GM23248 (cell line): ENCODE measurements around the gene MSL1. TPM values are rescaled to one million over a fixed set of nuclear protein-coding genes. Genes with fewer than 3 reads are reported as not detected.

Experiments
- DNase-seq: peaks from one replicate; pipeline ENCODE4 v3.0.0-alpha.2; 2015
- H2AFZ ChIP-seq: fragments of 200-600 bp; sonication (generic); 2 replicates; pipeline ENCODE4 v1.6.1; 2016; ENCODE audit warnings: antibody characterized with exemption
- H3F3A ChIP-seq: fragments of 200-600 bp; sonication (generic); 2 replicates; pipeline ENCODE4 v1.6.1; 2016; ENCODE audit warnings: mild to moderate bottlenecking, antibody characterized with exemption, mixed run types; ENCODE audit not compliant: insufficient read depth
- H3K27ac ChIP-seq: fragments of 200-600 bp; sonication (generic); 2 replicates; pipeline ENCODE4 v1.5.1; 2016; ENCODE audit warnings: mild to moderate bottlenecking
- H3K27me3 ChIP-seq: fragments of 200-600 bp; sonication (generic); replicated peaks from 2 replicates; pipeline ENCODE4 v1.6.1; 2016; ENCODE audit warnings: mild to moderate bottlenecking; ENCODE audit not compliant: insufficient read depth
- H3K36me3 ChIP-seq: fragments of 200-600 bp; sonication (generic); 2 replicates; pipeline ENCODE4 v1.6.1; 2016; ENCODE audit warnings: low read depth, mild to moderate bottlenecking
- H3K4me1 ChIP-seq: fragments of 200-600 bp; sonication (generic); 2 replicates; pipeline ENCODE4 v1.6.1; 2016; ENCODE audit warnings: mild to moderate bottlenecking; ENCODE audit not compliant: insufficient read depth
- H3K4me2 ChIP-seq: fragments of 200-600 bp; sonication (generic); one replicate; pipeline ENCODE4 v1.6.1; 2016; ENCODE audit warnings: mild to moderate bottlenecking; ENCODE audit not compliant: unreplicated experiment
- H3K4me3 ChIP-seq: fragments of 200-600 bp; sonication (generic); 2 replicates; pipeline ENCODE4 v1.5.1; 2016; ENCODE audit warnings: mild to moderate bottlenecking
- H3K79me2 ChIP-seq: fragments of 200-600 bp; sonication (generic); 2 replicates; pipeline ENCODE4 v1.6.1; 2016; ENCODE audit warnings: mild to moderate bottlenecking; ENCODE audit not compliant: insufficient read depth
- H3K9ac ChIP-seq: fragments of 200-600 bp; sonication (generic); 2 replicates; pipeline ENCODE4 v1.6.1; 2016; ENCODE audit warnings: mild to moderate bottlenecking
- H3K9me2 ChIP-seq: fragments of 200-600 bp; sonication (generic); 2 replicates; pipeline ENCODE4 v1.6.1; 2016; ENCODE audit warnings: mixed run types, mild to moderate bottlenecking, moderate library complexity; ENCODE audit not compliant: insufficient read depth
- H3K9me3 ChIP-seq: fragments of 200-600 bp; sonication (generic); one replicate; pipeline ENCODE4 v1.6.1; 2017; ENCODE audit warnings: low read depth
- H4K20me1 ChIP-seq: fragments of 200-600 bp; sonication (generic); 2 replicates; pipeline ENCODE4 v1.6.0; 2016; ENCODE audit not compliant: insufficient read depth
- EZH2 ChIP-seq: fragments of 200-600 bp; sonication (generic); IDR thresholded peaks from 2 replicates; pipeline ENCODE4 v1.6.1; 2018; ENCODE audit warnings: antibody characterized with exemption, mild to moderate bottlenecking; ENCODE audit not compliant: insufficient read depth, poor library complexity, severe bottlenecking
- EZH2phosphoT487 ChIP-seq: fragments of 200-600 bp; sonication (generic); IDR thresholded peaks from 2 replicates; pipeline ENCODE4 v1.6.1; 2018; ENCODE audit warnings: antibody characterized with exemption, moderate library complexity, mild to moderate bottlenecking, low read depth; ENCODE audit not compliant: insufficient read depth
- WGBS, 2 experiments: methylation state at CpG; one replicate each; pipeline ENCODE4 v1.1.6; 2015 to 2017; ENCODE audit warnings: low lambda C conversion rate in 2 of 2, low coverage in 1 of 2; ENCODE audit errors: missing lambda C conversion rate in 2 of 2; 5-methylcytosine and 5-hydroxymethylcytosine counted together
- in situ Hi-C: fragments of 300-500 bp; cut with MboI; formaldehyde crosslinking; loops from 2 replicates; pipeline ENCODE4 v1.15.0; 2020
- polyA plus RNA-seq: library from polyadenylated mRNA; unstranded; fragments of >200 nt; fragmentation: Nextera tagmentation; extraction: Ambion mirVana; gene quantifications from 2 replicates; pipeline ENCODE4 v1.2.1, GENCODE V29; 2016
- total RNA-seq: library from RNA; depleted of rRNA; stranded (reverse); fragments of >200 nt; shearing (Covaris generic); gene quantifications from 2 replicates; pipeline ENCODE4 v1.2.3, GENCODE V29; 2014

The MSL1 gene
- total and polyA plus RNA-seq, 2 experiments from 2014 or later: 8.9 to 45.3 TPM

DNA sequence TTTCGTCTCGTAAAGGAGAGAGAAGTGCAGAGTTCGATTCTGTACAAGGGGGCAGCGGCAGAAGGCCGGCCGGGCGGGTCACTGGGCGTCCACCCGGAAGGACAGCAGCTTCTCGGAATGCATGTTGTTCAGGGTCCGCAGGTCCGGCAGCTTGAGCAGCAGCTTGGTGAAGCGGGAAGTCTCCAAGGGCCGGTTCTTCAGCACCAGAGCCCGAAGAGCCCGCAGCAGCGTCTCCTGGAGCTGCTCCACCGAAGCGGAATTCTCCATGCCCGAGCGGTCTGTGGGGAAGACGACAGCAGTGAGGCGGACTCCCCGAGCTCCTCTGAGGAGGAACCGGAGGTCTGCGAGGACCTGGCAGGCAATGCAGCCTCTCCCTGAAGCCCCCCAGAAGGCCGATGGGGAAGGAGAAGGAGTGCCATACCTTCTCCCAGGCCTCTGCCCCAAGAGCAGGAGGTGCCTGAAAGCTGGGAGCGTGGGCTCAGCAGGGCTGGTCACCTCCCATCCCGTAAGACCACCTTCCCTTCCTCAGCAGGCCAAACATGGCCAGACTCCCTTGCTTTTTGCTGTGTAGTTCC is 28.7 kb upstream of the MSL1 start:
- Histone ChIP-seq H3K4me2 (peak overlapping the region; percentile 28), H3K9me3 (no peaks in the 10 kb centered on the region), H3K79me2 (peaks cover 20% of the 10 kb centered on the region), H4K20me1 (no peaks in the 10 kb centered on the region), H2AFZ (no peak overlapping the region), H3K36me3 (peaks cover 14% of the 10 kb centered on the region), H3K27me3 (no peaks in the 10 kb centered on the region), H3K27ac (peak overlapping the region; percentile 15), H3K4me1 (peaks cover 35% of the 10 kb centered on the region), H3K9ac (peak overlapping the region; percentile 20), H3K4me3 (no peak overlapping the region), H3K9me2 (no peaks in the 10 kb centered on the region), H3F3A (peaks cover 10% of the 10 kb centered on the region; the same call in 1 of the 2 replicates)
- in situ Hi-C loops: no loop called here
- WGBS, 2 experiments: 66 to 68% methylated on average over 18 to 29 of the region's 29 CpGs
- TF ChIP-seq EZH2 (no peak), EZH2phosphoT487 (no peak)
- DNase-seq: no peak

DNA sequence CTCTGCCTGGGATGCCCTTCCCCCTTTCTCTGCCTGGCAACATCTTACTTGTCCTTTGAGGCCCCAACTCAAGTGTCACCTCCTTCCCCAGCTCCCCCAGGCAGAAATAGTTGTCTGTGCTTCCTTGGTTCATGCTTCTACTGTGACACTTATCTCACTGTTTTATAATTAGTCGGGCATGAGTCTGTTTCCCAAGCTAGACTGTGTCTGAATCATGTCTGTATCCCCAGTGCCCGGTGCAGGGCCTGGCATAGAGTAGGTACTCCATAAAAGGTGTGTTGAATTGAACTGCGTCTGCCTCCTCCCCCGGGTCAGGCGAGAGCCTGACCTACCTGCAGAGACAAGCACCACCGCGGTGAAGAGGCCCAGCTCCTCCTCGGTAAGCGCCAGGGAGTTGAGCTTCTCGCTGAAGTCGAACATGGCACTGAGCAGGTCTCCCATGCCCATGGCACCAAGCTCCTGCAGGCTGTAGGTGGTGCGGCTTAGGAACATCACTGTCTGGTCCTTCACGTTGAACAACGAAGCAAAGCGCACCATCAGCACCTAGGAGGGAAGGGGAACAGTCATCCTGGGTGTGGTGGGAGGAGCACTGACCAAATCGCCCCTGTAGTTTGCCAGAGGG is 28.1 kb upstream of the MSL1 start:
- Histone ChIP-seq H3K9me3 (no peaks in the 10 kb centered on the region), H2AFZ (no peak overlapping the region), H3F3A (peaks cover 14% of the 10 kb centered on the region), H4K20me1 (no peaks in the 10 kb centered on the region), H3K27ac (peak overlapping the region; percentile 15), H3K27me3 (no peaks in the 10 kb centered on the region), H3K79me2 (peaks cover 20% of the 10 kb centered on the region), H3K36me3 (peaks cover 14% of the 10 kb centered on the region), H3K4me2 (peak overlapping the region; percentile 3), H3K4me3 (no peak overlapping the region), H3K9ac (peak overlapping the region; percentile 20), H3K9me2 (no peaks in the 10 kb centered on the region), H3K4me1 (peaks cover 41% of the 10 kb centered on the region)
- in situ Hi-C loops: no loop called here
- 71 to 73% methylated on average over 16 of the region's 16 CpGs for WGBS, 2 experiments
- no peak for TF ChIP-seq EZH2
- no peak for TF ChIP-seq EZH2phosphoT487
- DNase-seq: peak; percentile 60

DNA sequence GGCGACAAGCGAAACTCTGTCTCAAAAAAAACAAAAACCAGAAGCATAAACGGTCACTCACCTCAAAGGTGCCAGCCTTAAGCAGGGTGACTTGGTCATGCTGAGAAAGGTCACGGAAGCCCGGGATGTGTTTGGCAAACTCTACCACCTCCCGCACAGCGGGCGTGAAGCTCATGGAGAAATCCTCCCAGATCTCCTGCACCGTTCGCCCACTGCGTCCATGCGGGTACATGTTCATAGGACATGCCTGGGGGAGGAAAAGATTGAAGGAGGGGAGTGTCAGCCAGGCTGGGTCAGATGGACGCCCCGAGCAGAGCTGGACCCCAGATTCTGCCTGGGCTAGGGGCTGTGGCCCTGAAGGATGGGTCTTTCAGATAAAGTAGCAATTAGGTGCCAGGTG is 26.9 kb upstream of the MSL1 start:
- WGBS, 2 experiments: 90 to 92% methylated on average over 14 of the region's 14 CpGs
- Histone ChIP-seq H3K79me2 (peaks cover 25% of the 10 kb centered on the region), H3K4me2 (no peak overlapping the region), H3K9me3 (no peaks in the 10 kb centered on the region), H3K4me1 (peaks cover 42% of the 10 kb centered on the region), H3K9me2 (no peaks in the 10 kb centered on the region), H3K27ac (no peak overlapping the region), H3K9ac (no peak overlapping the region), H3K36me3 (peaks cover 14% of the 10 kb centered on the region), H2AFZ (no peak overlapping the region), H3K27me3 (no peaks in the 10 kb centered on the region), H4K20me1 (no peaks in the 10 kb centered on the region), H3F3A (peaks cover 14% of the 10 kb centered on the region), H3K4me3 (no peak overlapping the region)
- no peak for DNase-seq
- TF ChIP-seq EZH2: no peak
- TF ChIP-seq EZH2phosphoT487: no peak
- in situ Hi-C loops: no loop called here

DNA sequence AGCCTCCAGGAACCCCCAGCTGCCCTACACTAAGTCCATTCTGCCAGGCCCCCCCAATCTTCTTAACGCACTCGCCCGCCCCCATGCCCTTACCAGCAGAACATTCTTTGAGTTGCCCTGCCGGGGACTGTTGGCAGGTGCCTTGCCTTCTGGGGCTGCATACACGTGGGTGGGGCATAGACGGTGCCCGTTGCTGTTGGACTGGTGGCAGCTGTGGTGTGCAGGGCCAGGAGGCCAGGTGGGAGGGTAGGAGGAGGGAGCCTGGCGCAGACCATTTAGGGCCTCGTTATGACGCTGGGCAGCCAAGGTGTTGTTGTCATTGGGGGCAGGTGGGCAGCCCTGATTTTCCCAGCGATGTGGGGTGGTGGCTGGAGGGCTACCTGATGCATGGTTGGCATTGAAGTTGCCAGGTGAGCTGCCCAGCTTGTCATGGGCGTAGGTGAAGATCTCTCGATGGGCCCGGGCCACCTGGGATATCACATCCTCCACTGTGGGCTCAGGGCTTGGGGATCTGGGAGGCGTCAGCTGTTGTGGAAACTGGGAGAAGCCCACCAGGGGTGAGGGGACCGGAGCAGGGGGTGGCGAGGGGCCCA is 26.3 kb upstream of the MSL1 start:
- Histone ChIP-seq H3K4me3 (no peak overlapping the region), H3K9me2 (no peaks in the 10 kb centered on the region), H3K36me3 (peaks cover 14% of the 10 kb centered on the region), H4K20me1 (no peaks in the 10 kb centered on the region), H3K9me3 (no peaks in the 10 kb centered on the region), H3K79me2 (peaks cover 28% of the 10 kb centered on the region), H3K9ac (no peak overlapping the region), H3F3A (peaks cover 14% of the 10 kb centered on the region), H2AFZ (no peak overlapping the region), H3K4me1 (peaks cover 42% of the 10 kb centered on the region), H3K4me2 (no peak overlapping the region), H3K27me3 (no peaks in the 10 kb centered on the region), H3K27ac (no peak overlapping the region)
- 75% methylated on average over 17 of the region's 17 CpGs for WGBS, 2 experiments
- in situ Hi-C loops: no loop called here
- TF ChIP-seq EZH2: no peak
- no peak for TF ChIP-seq EZH2phosphoT487
- no peak for DNase-seq
